DOHH2 (cell line): Measurements from ENCODE around the gene BCS1L.

Source experiments
- CTCF ChIP-seq: fragments of 200-600 bp; sonication (generic); IDR thresholded peaks from one replicate; pipeline ENCODE4 v1.5.1; 2014; ENCODE audit warnings: antibody characterized with exemption, mild to moderate bottlenecking, low read depth, low read length; ENCODE audit not compliant: poor library complexity, severe bottlenecking
- EZH2phosphoT487 ChIP-seq: fragments of 200-600 bp; sonication (generic); IDR thresholded peaks from 2 replicates; pipeline ENCODE4 v1.6.1; 2017; ENCODE audit warnings: borderline replicate concordance, mild to moderate bottlenecking, antibody characterized with exemption, low read length, moderate library complexity, mixed read lengths

- no peak for TF ChIP-seq CTCF
- TF ChIP-seq EZH2phosphoT487: no peak
Measured at GRCh38 chr2:218659258-218659987, at the start of gene BCS1L, which contains the start of gene ZNF142.
